SK-N-SH treated with all-trans-retinoic acid at 6 μM for 48 hours (cell line): Measurements from ENCODE around the gene CHID1.

ENCODE experiments used
- ATAC-seq: fragments of 200-7000 bp; cut with Tn5 transposase; 3 replicates; pipeline ENCODE4 v1.9.1; 2020; ENCODE audit warnings: mild to moderate bottlenecking, moderate library complexity
- ARNTL ChIP-seq: fragments of 450-650 bp; formaldehyde crosslinking; IDR thresholded peaks from 2 replicates; pipeline ENCODE4 v1.5.0; 2020; ENCODE audit warnings: low read depth, mild to moderate bottlenecking, moderate library complexity, borderline replicate concordance
- BACH2 ChIP-seq: fragments of 250-450 bp; sonication (Bioruptor Pico); IDR thresholded peaks from 2 replicates; pipeline ENCODE4 v1.9.0; 2021; ENCODE audit warnings: mild to moderate bottlenecking, borderline replicate concordance
- CREB5 ChIP-seq: fragments of 250-450 bp; sonication (Bioruptor Pico); IDR thresholded peaks from 2 replicates; pipeline ENCODE4 v1.5.1; 2020; ENCODE audit warnings: low read depth, mild to moderate bottlenecking, moderate library complexity
- CSDC2 ChIP-seq: fragments of 250-450 bp; sonication (Bioruptor Pico); IDR thresholded peaks from 2 replicates; pipeline ENCODE4 v1.5.0; 2020; ENCODE audit warnings: mild to moderate bottlenecking, moderate library complexity
- CSRNP3 ChIP-seq: fragments of 250-450 bp; sonication (Bioruptor Pico); IDR thresholded peaks from 2 replicates; pipeline ENCODE4 v1.5.1; 2021; ENCODE audit warnings: mild to moderate bottlenecking, moderate library complexity
- ESRRG ChIP-seq: fragments of 250-450 bp; sonication (Bioruptor Pico); IDR thresholded peaks from 2 replicates; pipeline ENCODE4 v1.6.1; 2021; ENCODE audit warnings: mild to moderate bottlenecking
- GLIS3 ChIP-seq: fragments of 250-450 bp; sonication (Bioruptor Pico); IDR thresholded peaks from 2 replicates; pipeline ENCODE4 v1.5.0; 2020; ENCODE audit warnings: mild to moderate bottlenecking, moderate library complexity
- ISL1 ChIP-seq: fragments of 250-450 bp; sonication (Bioruptor Pico); IDR thresholded peaks from 2 replicates; pipeline ENCODE4 v2.1.2; 2022; ENCODE audit warnings: mild to moderate bottlenecking, moderate library complexity
- OSR1 ChIP-seq: fragments of 250-450 bp; sonication (Bioruptor Pico); IDR thresholded peaks from 2 replicates; pipeline ENCODE4 v1.8.0; 2022; ENCODE audit warnings: moderate library complexity, mild to moderate bottlenecking, inconsistent platforms
- PATZ1 ChIP-seq: fragments of 250-450 bp; sonication (Bioruptor Pico); IDR thresholded peaks from 2 replicates; pipeline ENCODE4 v1.8.0; 2020; ENCODE audit warnings: mild to moderate bottlenecking, moderate library complexity, borderline replicate concordance
- POU6F1 ChIP-seq: fragments of 250-450 bp; sonication (Bioruptor Pico); IDR thresholded peaks from 2 replicates; pipeline ENCODE4 v1.8.0; 2021; ENCODE audit warnings: low read depth, mild to moderate bottlenecking, moderate library complexity, borderline replicate concordance
- SNAI2 ChIP-seq: fragments of 250-450 bp; sonication (Bioruptor Pico); IDR thresholded peaks from 2 replicates; pipeline ENCODE4 v1.5.0; 2020; ENCODE audit warnings: mild to moderate bottlenecking, moderate library complexity
- TCF4 ChIP-seq: fragments of 250-450 bp; sonication (Bioruptor Pico); IDR thresholded peaks from 2 replicates; pipeline ENCODE4 v1.8.0; 2021; ENCODE audit warnings: mild to moderate bottlenecking, moderate library complexity, borderline replicate concordance
- TOX ChIP-seq: fragments of 250-450 bp; sonication (Bioruptor Pico); IDR thresholded peaks from 2 replicates; pipeline ENCODE4 v1.8.0; 2021; ENCODE audit warnings: mild to moderate bottlenecking, moderate library complexity, borderline replicate concordance
- TSHZ2 ChIP-seq: fragments of 250-450 bp; sonication (Bioruptor Pico); IDR thresholded peaks from 2 replicates; pipeline ENCODE4 v1.5.0; 2020; ENCODE audit warnings: mild to moderate bottlenecking, moderate library complexity
- ZC3H10 ChIP-seq: fragments of 250-450 bp; sonication (Bioruptor Pico); IDR thresholded peaks from 2 replicates; pipeline ENCODE4 v1.5.1; 2021; ENCODE audit warnings: mild to moderate bottlenecking, moderate library complexity
- ZFP3 ChIP-seq: fragments of 250-450 bp; sonication (Bioruptor Pico); IDR thresholded peaks from 2 replicates; pipeline ENCODE4 v1.5.0; 2020; ENCODE audit warnings: mild to moderate bottlenecking, moderate library complexity
- ZFP30 ChIP-seq: fragments of 450-650 bp; formaldehyde crosslinking; IDR thresholded peaks from 2 replicates; pipeline ENCODE4 v1.5.0; 2022; ENCODE audit warnings: mild to moderate bottlenecking, moderate library complexity
- ZNF70 ChIP-seq: fragments of 450-650 bp; formaldehyde crosslinking; IDR thresholded peaks from 2 replicates; pipeline ENCODE4 v1.5.0; 2020; ENCODE audit warnings: mild to moderate bottlenecking, moderate library complexity
- ZNF8 ChIP-seq: fragments of 450-650 bp; formaldehyde crosslinking; IDR thresholded peaks from 2 replicates; pipeline ENCODE4 v1.5.0; 2020; ENCODE audit warnings: mild to moderate bottlenecking, moderate library complexity

Gene CHID1

GRCh38 chr11:850775-851763, 59.5 kb downstream of the CHID1 start:
- TF ChIP-seq BACH2 (CRISPR knock-in tag) (no peak), POU6F1 (CRISPR knock-in tag) (no peak), ZFP30 (CRISPR knock-in tag) (no peak), ZNF8 (CRISPR knock-in tag) (no peak)

GRCh38 chr11:849951-850774, 60.4 kb downstream of the CHID1 start:
- ATAC-seq, result no peak
- TF ChIP-seq BACH2 (CRISPR knock-in tag), result no peak
- TF ChIP-seq TOX (CRISPR knock-in tag), result no peak
- TF ChIP-seq POU6F1 (CRISPR knock-in tag), result no peak
- TF ChIP-seq ESRRG, result no peak
- no peak for TF ChIP-seq ZC3H10 (CRISPR knock-in tag)
- TF ChIP-seq ZNF70 (CRISPR knock-in tag), result no peak
- no peak for TF ChIP-seq ARNTL (CRISPR knock-in tag)
- no peak for TF ChIP-seq CSRNP3 (CRISPR knock-in tag)
- no peak for TF ChIP-seq SNAI2 (CRISPR knock-in tag)
- TF ChIP-seq TSHZ2 (CRISPR knock-in tag), result no peak
- no peak for TF ChIP-seq OSR1
- no peak for TF ChIP-seq ZFP3 (CRISPR knock-in tag)
- no peak for TF ChIP-seq ISL1 (CRISPR knock-in tag)
- no peak for TF ChIP-seq PATZ1 (CRISPR knock-in tag)
- no peak for TF ChIP-seq GLIS3 (CRISPR knock-in tag)
- TF ChIP-seq TCF4 (CRISPR knock-in tag), result no peak
- no peak for TF ChIP-seq CSDC2 (CRISPR knock-in tag)
- TF ChIP-seq ZFP30 (CRISPR knock-in tag), result no peak
- TF ChIP-seq CREB5 (CRISPR knock-in tag), result no peak

More at GRCh38 chr11:850775-851763, 59.5 kb downstream of the CHID1 start:
- ATAC-seq, result peak; percentile 8
